Measurements from ENCODE around the gene DZANK1.
"Not testable (repeated sequence)": the region's sequence is repeated elsewhere in the genome, so short reads cannot be mapped to it uniquely, and the experiment has no call there.

The DZANK1 gene

DNA sequence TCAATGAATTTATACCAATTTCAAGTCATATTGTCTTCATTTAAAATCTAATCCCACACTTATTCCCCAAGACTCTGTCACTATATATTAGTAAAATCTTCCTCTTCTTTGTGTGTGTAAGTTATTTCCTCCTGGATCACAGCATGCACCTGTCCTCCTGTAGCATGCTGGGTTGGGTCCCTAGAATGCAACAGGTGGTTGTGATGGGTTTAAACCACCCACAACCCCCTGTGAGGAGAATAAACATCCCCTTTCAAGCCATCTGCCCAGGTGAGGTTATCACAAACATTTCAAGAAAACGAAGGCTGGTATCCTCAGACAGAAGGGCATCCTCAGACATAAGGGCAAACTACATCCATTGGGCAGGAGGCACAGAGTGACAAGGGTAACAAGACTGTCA lies 26.4 kb downstream of the DZANK1 start:
- in situ Hi-C loops (cut with HindIII; ENCODE audit: low sequenced_read_pairs): no loop called here

DNA sequence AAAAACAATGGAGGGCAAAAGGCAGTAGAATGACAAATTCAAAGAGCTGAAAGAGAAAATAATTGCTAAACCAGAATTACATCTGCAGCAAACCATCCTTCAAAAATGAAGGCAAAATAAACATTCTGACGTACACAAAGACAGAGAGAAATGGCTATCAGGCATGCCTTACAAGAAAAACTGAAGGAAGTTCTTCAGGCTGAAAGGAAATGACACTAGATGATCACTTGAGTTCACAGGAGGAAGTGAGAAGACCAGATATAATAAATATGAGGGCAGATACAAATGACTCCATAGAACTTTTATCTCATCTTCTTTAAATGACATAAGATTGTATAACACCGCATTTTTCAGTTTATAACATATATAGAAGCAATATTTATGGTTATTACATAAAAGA lies 30.0 kb downstream of the DZANK1 start:
- in situ Hi-C loops (cut with HindIII; ENCODE audit: low sequenced_read_pairs): no loop called here

DNA sequence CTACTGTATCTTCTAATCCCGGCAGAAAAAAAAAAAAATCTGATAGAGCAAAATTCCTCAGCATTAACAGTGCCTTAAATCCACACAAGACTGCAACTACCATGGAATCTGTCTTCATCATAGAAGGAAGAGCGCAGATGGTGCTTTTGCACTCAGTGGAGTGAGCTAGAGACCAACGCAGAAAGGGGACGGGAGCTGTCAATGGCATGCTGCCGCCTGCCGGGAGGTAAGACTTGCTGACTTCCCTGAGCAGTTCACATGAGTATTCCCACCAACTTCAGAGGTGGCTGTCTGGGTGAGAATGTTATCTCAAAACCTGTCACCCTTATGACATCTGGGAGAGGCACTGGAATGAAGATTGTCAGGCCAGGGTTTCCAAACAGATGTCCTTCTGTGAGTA lies 35.6 kb downstream of the DZANK1 start:
- in situ Hi-C loops (cut with HindIII; ENCODE audit: low sequenced_read_pairs): no loop called here

DNA sequence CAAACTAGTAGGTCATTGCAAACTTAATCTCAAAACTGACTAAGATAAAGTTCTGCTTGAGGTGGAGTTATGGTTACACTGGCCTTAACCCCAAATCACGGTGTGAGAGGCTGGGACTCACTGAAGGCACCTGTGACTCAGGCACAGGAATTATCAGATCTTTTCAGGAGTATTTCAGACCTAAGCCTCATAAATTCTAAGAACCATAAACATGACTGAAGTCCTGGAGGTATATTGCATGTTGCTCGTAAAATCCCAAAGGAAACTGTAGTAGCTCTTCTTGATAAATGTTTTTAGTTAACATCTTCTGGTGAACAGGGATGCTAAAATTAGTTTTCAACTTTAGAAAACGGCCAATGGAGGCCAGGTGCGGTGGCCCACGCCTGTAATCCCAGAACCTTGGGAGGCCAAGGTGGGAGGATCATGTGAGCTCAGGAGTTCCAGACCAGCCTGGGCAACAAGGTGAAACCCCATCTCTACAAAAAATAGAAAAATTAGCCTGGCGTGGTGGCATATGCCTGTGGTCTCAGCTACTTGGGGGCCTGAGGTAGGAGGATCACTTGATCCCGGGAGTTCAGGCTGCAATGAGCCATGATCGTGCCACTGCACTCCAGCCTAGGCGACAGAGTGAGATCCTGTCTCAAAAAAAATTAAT lies 36.5 kb downstream of the DZANK1 start:
- in situ Hi-C loops (cut with HindIII; ENCODE audit: low sequenced_read_pairs): no loop called here

DNA sequence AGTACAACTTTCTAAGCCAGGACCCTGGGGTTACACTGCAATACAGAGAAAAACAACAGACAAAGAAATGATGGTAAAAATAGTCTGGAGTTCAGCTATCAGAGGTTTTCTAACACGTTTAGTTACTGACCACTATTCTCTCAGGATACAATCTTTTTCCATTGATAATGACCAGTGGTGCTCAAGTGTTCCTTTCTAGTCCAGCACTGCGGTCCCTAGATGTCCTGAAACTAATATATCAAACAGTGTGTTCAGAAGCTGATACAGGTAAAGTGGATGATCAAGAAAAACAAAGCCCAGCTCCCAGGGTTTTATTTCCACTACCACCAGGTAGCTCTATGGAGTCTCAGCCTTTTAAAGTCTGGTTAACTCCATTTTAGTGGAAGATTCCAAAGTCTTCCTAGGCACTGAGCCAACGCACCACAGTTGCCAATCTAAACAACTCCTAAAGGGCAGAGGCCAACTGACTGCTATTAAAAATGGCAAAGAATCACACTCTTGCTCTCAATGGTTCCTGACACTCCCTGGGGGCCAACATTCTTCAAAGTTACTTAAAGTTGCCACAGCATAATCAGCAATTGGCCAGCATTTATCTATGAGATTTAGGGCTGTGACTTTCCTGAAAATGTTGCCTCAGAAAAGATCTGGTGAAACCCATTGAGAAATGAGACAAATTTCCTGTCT lies 38.2 kb downstream of the DZANK1 start:
- in situ Hi-C loops (cut with HindIII; ENCODE audit: low sequenced_read_pairs): no loop called here

DNA sequence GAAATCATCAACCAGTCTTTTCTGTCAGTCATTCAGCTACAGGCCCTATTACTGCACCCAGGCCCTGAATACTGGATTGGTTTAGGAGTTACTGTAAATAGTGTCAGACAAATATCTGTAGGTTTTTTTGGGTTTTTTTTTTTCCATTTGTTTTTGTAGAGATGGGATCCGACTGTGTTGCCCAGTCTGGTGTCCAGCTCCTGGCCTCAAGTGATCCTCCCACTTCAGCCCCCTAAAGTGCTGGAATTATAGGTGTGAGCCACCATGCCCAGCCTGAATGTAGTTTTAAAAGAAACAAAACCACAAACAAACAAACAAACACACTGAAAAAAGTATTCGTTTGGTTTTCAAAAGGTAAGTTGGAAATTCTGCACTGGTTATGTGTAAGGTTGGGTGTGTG lies 39.6 kb downstream of the DZANK1 start:
- in situ Hi-C loops (cut with HindIII; ENCODE audit: low sequenced_read_pairs): no loop called here

DNA sequence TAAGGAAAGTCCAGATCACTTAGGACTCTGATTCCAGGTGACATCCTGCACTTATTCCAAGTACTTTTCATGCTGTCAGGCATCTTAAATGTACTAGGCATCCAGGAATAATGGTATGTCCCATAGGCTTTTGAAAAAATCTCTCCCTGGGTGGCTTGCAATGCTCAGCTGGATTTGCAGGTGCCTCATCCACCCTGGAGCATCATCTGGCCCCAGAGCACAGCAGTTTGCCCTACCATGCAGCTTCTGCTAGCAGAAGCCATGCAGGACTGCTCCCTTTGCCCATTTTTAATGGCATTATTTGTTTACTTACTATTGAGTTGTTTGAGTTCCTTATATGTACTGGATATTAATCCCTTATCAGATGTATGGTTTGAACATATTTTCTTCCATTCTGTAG lies 45.2 kb downstream of the DZANK1 start:
- in situ Hi-C loops (cut with HindIII; ENCODE audit: low sequenced_read_pairs): no loop called here

DNA sequence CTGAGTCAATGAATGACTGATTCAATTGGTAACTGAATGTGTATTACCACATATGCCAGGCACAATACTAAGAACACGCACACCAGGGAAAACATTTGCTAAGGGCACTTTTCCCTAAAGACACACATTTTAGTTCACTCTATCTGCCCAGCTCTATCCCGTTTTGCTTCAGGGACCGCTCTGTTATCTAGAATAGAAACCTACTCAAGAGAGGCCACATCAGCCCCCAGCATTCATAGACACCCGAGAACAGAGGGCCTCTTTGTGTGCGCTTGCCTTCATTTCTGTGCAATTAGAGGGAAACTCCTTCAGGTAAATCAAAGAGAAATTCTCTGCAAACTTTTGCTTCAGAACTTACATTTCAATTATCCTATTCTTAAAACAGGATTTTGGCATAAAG lies 50.3 kb downstream of the DZANK1 start:
- in situ Hi-C loops (cut with HindIII; ENCODE audit: low sequenced_read_pairs): no loop called here

DNA sequence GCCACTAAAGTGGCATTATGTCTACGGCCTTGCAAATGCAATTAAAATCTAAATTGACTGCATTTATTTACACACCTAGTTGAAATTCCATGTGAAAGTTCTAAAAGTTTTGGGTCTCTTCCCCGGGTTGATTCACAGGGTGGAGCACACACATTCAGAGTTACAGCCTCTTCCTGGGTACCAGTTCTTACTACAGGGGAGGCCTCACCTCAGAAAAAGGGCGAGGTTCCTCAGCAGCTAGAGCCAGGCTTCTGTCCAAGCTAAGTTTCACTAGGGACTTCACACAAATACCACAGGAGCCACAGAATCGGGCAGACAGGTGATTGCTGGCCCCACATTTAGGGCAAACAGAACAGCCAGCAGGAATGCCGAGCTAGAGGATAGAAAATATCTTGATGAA lies 52.7 kb downstream of the DZANK1 start:
- in situ Hi-C loops (cut with HindIII; ENCODE audit: low sequenced_read_pairs): no loop called here

DNA sequence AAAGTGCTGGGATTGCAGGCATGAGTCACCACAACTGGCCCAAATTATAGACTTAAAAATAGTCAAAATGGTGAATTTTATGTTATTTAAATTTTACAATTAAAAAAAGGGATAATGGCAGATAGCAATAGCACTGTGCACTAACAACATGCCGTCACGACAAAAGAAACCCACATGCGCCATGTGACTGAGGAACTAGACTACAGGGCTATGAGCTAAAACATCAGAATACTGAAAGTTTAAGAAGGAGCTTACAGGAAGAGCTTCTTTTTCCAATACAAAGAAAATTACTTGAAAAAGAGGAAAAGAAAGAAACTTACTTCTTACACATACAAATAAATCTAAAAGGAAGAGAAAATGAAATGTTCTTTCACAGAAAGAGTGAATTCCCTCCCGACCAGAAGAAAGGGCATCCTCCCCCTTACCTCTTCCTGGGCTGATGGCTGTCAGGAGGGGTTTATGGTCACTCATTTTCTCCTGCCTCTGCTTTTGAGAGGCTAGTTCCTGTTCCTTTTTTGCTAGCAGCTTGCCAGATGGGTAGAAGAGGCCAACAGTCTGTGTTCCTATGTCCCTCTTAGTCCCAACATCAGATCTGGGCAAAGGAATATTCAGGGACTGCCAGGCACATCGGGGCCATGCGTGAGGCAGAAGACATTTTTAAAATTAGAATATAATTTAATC lies 54.5 kb downstream of the DZANK1 start:
- in situ Hi-C loops (cut with HindIII; ENCODE audit: low sequenced_read_pairs): no loop called here

DNA sequence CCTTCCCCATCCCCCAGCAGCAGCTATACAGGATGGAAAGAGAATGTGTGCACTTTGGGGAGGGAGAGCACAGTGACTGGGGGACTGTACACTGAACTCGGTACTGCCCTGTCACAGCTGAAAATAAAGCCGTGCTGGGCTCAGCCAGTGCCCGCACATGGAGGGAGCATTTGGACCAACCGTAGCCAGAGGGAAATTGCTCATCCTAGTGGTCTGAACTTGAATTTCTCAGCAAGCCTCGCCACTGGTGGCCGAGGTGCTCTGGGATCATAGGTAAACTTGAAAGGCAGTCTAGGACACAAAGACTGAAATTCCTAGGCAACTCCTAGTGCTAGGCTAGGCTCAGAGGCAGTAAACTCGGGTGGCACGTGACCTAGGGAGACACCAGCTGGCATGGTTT lies 61.0 kb downstream of the DZANK1 start:
- in situ Hi-C loops (cut with HindIII; ENCODE audit: low sequenced_read_pairs): no loop called here

DNA sequence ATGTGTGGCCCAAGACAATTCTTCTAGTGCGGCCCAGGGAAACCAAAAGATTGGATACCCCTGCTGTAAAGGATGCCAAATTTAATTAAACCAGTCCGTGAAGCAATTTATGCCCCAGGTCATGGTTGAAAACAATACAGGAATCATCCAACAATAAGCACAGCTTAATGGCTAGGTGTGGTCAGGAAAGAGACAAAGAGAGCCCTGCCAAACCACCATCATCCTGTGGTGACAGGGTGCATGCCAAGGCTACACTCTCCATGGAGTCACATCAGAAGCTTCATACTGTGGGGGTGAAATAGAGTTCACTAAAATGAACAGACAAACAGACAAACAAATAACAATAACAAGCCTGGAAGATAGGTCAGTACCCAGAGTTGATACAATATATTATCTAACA lies 62.7 kb downstream of the DZANK1 start:
- in situ Hi-C loops (cut with HindIII; ENCODE audit: low sequenced_read_pairs): no loop called here

DNA sequence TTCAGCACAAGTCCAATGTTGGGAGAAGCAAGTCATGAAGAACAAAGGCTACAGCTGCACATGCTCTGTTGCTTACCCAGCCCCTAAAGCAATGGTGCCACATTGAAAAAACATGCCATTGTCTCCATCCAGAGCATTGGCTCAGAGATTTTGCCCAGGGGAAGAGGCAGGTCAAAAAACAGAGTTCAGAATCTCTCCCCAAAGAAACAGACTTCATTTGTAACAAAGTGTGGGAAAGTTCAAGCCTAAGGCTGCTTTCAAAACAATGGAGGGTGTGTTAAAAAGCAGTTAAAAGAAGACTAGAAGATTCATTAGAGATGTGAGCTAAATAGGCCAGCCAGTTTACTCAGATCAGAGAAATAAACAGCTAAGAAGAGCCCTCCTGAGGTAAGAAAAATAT lies 63.6 kb downstream of the DZANK1 start:
- in situ Hi-C loops (cut with HindIII; ENCODE audit: low sequenced_read_pairs): no loop called here

DNA sequence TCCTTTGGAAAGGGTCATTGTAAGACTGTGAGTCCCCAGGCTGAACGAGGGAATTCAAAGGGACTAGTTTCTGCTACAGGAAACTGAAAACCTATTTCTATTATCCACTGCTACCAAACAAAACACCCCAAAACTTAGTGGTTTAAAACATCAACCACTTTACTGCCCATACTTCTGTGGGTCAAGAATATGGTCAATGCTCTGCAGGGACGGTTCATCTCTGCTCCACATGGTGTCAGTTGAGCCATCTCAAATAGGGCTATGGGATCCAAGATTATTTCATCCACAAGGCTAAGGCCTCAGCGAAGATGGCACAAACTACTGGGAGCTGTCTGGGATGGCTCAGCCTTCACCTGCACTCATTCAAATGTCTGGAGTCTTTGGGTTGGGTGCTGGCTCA lies 65.5 kb downstream of the DZANK1 start:
- in situ Hi-C loops (cut with HindIII; ENCODE audit: low sequenced_read_pairs): no loop called here

DNA sequence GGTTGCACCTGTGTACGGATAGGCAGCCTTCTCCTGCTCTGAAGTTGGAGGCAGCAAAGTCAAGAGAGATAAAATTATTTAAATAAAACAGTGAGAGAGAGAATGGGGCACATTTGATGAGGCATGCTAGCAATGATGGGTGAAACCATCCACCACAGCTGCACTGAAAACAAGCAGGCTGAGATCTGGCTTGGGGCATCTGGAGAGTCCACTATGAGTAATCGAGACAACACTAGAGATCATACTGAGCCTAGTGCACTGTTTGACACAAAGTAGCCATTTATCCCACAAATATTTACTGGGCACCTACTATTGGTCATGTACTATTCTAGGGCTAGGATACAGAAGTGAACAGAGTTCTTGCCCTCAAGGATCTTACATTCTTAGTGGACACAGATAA lies 66.4 kb downstream of the DZANK1 start:
- in situ Hi-C loops (cut with HindIII; ENCODE audit: low sequenced_read_pairs): no loop called here

DNA sequence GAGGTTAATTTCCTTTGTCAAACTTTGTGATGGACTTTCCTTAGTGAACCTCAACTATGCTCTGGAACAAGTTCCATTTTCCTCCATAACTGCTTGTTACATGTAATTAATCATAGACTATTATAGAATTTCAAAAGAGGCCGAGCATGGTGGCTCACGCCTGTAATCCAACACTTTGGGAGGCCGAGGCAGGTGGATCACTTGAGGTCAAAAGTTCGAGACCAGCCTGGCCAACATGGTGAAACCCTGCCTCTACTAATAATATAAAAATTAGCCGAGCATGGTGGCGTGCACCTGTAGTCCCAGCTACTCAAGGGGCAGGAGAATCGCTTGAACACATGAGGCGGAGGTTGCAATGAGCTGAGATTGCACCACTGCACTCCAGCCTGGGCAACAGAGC lies 68.1 kb downstream of the DZANK1 start:
- in situ Hi-C loops (cut with HindIII; ENCODE audit: low sequenced_read_pairs): not testable (repeated sequence)

DNA sequence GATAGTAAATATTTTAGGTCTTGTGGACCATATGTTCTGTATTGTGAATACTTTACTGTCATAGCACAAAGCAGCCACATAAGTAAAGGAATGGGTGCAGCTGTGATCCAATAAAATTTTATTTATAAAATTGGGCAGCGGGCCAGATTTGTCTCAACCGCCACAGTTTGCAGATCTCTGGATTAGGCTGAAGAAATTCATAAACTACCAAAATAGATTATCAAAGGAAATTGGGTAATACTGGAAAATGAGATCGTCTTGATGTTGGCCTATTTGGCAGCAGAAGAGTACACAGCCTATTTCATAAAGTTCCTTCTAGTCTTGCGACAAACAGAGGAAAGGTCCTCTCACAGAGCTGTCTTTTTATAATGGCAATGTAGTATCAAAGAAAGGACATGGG lies 69.8 kb downstream of the DZANK1 start:
- in situ Hi-C loops (cut with HindIII; ENCODE audit: low sequenced_read_pairs): no loop called here

DNA sequence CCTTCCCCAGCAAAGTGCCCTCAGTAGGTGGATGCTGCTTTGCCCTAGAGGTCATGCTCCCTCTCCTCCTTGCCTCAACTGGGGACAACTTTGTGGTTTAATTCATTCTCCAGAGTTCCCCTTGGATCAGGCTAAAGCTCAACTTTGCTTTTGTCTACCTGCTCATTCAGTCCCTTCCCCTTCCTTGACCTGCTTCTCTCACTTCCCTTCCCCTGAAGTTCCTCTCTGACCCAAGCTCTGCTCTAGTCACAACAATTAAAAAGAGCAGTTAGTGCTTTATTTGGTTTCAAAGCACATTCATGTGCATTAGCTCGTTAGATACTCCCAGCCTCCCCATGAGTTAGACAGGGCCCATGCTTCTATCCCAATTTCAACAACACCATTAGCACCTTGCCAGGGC lies 71.3 kb downstream of the DZANK1 start:
- in situ Hi-C loops (cut with HindIII; ENCODE audit: low sequenced_read_pairs): no loop called here

DNA sequence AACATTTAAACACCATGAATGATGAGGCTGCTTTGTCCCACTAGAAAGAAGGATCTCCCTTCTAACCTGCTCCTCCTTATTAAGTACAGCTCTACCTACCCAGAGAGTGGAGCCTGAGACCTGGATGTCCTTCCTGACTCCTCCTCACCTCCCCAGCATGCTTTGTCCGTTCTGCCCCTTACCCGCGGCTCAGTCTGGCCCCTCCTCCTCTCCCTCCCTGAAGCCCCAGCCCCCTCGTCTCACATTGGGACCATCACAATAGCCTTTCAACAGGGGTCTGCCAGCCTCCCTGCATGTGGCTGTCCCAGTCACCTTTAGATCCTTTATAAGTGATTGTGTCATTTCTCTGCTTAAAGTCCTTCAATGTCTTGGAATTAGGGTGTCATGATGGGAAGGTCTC lies 72.5 kb downstream of the DZANK1 start:
- in situ Hi-C loops (cut with HindIII; ENCODE audit: low sequenced_read_pairs): no loop called here

DNA sequence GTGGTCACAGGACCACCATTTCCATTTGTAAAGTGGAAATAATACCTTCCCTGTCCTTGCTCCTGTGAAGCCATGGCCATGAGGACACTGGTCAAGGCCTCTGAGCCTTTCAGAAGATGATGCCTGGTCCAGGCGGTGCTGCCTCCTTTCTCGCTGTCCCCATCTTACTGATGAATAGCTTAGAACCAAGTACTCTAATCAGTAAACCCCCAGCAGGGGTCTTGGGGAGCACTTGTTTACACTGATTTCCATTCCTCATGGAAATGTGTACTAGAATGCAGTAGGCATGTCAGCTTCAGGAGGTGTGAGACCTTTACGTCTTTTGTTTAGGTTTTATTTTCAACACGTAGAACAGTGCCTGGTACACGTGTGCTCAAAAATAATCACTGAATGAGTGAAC lies 75.1 kb downstream of the DZANK1 start:
- in situ Hi-C loops (cut with HindIII; ENCODE audit: low sequenced_read_pairs): no loop called here

DNA sequence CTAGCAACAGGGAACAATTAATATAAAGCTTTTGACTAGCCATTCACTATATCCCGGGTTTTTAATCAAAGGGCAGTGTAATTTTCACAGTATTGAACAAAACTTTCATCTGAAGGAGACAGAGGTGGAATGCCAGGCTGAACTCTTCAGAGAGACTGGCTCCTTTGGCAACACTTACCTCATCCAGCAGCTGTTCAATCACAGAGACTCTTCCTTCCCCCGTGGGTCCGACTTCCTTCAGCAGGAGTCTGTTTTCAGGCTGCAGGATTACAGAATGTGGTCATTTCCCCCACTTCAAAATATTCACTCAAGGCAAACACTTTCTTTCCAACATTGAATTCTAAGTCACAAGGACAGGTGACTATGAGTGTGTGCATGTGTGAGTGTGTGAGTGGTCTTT lies 76.6 kb downstream of the DZANK1 start:
- in situ Hi-C loops (cut with HindIII; ENCODE audit: low sequenced_read_pairs): no loop called here

DNA sequence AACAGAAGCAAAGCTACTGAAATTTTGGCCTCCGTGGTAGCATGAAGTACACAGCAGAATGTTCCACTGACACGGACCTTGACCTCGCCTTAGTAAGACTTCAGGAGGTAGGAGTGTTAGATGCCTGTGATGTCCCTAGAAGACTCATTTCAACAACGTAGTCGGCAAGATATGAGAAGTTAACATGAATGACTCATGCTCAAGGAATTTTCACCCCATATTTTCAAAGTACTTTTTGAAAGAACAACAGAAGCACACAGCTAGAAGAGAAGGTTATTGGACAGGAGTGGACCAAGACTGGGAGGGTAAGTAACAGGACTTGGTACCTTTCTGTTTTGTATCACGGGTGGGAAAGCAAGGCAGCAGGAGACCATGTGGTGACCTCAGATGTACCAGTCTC lies 78.0 kb downstream of the DZANK1 start:
- in situ Hi-C loops (cut with HindIII; ENCODE audit: low sequenced_read_pairs): no loop called here
